GM11168 (cell line): Measurements from ENCODE around the gene ARID2.

Experiments used
- in situ Hi-C: fragments of 300-500 bp; cut with MboI; formaldehyde crosslinking; loops from one replicate; pipeline ENCODE4 v1.12.0; 2022; ENCODE audit warnings: low sequenced_read_pairs; ENCODE audit not compliant: unreplicated experiment

The ARID2 gene

GRCh38 chr12:45729233-45730083 lies at the start of gene ARID2:
Gene ARID2, plus strand, starts transcription at chr12:45729706. Its CDS starts 131 bp downstream, at chr12:45729837.
- in situ Hi-C loops = loop anchor here (25.0 kb wide), 1 partner anchor 517 kb away; the partner anchor contains the start of gene ANO6

GRCh38 chr12:45680362-45680761 lies 49.1 kb upstream of the ARID2 start:
- in situ Hi-C loops = no loop called here

- in situ Hi-C loops = no loop called here
Observed at GRCh38 chr12:45681465-45681864, 48.0 kb upstream of the ARID2 start.

GRCh38 chr12:45685680-45686079 lies 43.8 kb upstream of the ARID2 start:
- in situ Hi-C loops = no loop called here

GRCh38 chr12:45687081-45688015 lies 42.2 kb upstream of the ARID2 start:
- in situ Hi-C loops = no loop called here

GRCh38 chr12:45688183-45688582 lies 41.3 kb upstream of the ARID2 start:
- in situ Hi-C loops = no loop called here

GRCh38 chr12:45695035-45695434 lies 34.5 kb upstream of the ARID2 start:
- in situ Hi-C loops = no loop called here

GRCh38 chr12:45695606-45696005 lies 33.9 kb upstream of the ARID2 start:
- in situ Hi-C loops = no loop called here

- in situ Hi-C loops = no loop called here
Observed at GRCh38 chr12:45696049-45696448, 33.5 kb upstream of the ARID2 start.

GRCh38 chr12:45697371-45697770 lies 32.1 kb upstream of the ARID2 start:
- in situ Hi-C loops = no loop called here

GRCh38 chr12:45701296-45701695 lies 28.2 kb upstream of the ARID2 start:
- in situ Hi-C loops = no loop called here

- in situ Hi-C loops = no loop called here
Observed at GRCh38 chr12:45703942-45704341, 25.6 kb upstream of the ARID2 start.

- in situ Hi-C loops = no loop called here
Observed at GRCh38 chr12:45704968-45705367, 24.5 kb upstream of the ARID2 start.

GRCh38 chr12:45705404-45705803 lies 24.1 kb upstream of the ARID2 start:
- in situ Hi-C loops = no loop called here

- in situ Hi-C loops = no loop called here
Observed at GRCh38 chr12:45707241-45707857, 22.2 kb upstream of the ARID2 start.

GRCh38 chr12:45708363-45708762 lies 21.1 kb upstream of the ARID2 start:
- in situ Hi-C loops = no loop called here

- in situ Hi-C loops = no loop called here
Observed at GRCh38 chr12:45708901-45709300, 20.6 kb upstream of the ARID2 start.

GRCh38 chr12:45712319-45712718 lies 17.2 kb upstream of the ARID2 start:
- in situ Hi-C loops = loop anchor here (10.0 kb wide), 1 partner anchor 168 kb away; no protein-coding TSS in a partner anchor

GRCh38 chr12:45713078-45713477 lies 16.4 kb upstream of the ARID2 start:
- in situ Hi-C loops = loop anchor here (10.0 kb wide), 1 partner anchor 168 kb away; no protein-coding TSS in a partner anchor

- in situ Hi-C loops = loop anchor here (10.0 kb wide), 1 partner anchor 174 kb away; no protein-coding TSS in a partner anchor
Observed at GRCh38 chr12:45718306-45718705, 11.2 kb upstream of the ARID2 start.
